Measurements from ENCODE around the gene CCDC175.

CCDC175 gene

DNA sequence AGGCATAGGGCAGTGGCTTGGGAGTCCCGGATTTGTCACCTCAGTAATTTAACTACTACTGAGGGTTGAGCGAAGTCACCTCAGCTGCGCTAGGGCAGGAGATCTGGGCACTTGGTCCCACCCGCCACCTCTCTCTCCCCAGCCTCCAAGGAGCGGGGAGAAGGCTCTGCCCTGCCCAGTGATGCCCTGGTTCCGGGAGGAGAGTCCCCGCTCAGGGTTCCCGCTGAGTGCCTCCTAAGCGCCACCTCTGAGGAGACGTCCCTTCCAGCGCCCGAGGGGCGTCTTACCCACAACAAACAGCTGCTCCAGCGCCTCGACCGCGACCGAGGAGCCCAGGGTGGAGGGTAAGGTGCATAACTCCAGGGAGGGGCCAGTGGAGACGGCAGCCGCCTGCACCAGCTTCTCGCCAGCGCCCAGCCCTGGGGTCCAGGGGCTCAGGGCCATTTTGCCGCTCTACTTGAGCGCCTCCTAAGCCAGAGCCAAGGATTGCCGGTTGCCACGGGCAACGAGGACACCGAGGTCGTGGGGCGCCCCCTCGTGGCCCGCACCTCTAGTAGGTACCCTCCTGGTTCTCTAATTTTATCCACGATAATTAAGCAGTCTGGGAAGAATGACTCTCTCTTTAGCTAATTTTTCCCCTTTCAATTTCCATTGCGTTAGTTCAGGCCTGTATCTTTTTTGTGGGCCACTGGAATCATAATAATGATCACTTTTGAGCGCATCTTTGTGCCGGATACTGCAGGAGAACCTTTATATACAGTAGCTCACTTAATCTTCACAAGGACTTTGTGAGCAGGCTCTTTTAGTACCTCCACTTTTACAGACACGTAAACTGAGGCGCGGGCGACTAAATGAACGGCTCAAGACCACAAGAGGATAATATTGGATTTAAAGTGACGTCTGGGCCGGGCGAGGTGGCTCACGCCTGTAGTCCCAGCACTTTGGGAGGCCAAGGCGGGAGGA is at the start of gene CCDC175:
CCDC175 (minus strand) TSS at position 481 of the 963 bp plus-strand sequence; CDS start at position 444, 37 bp downstream.
- ATAC-seq = peak; percentile 90
- H3K9me3 Mint-ChIP-seq = no peaks in the 10 kb centered on the region
- H3K36me3 Mint-ChIP-seq = no peaks in the 10 kb centered on the region
- peak within 1 kb of the TSS; percentile 77 for H3K4me3 Mint-ChIP-seq
- H3K27ac Mint-ChIP-seq = peak within 1 kb of the TSS; percentile 44
- no peaks in the 10 kb centered on the region for H3K27me3 Mint-ChIP-seq
- H3K4me1 Mint-ChIP-seq = peaks cover 14% of the 10 kb centered on the region

DNA sequence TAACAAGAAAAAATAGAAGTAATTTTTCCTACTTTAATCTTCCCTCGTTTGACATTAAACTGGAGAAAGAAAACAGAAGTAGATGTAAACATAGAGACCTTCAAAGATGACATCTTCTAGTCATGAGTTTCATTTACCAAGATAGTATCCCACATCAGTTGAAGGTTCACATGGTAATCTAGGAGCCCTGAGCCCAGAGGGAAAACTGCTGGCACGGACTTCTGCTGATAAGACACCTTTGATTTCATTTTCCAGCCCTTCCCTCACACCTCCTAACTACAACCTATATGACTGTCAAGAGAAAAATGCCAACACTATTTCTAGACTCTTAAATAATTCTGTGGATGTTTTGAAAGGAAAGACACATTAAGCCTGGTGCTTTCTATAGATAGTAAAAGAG is 46.0 kb upstream of the CCDC175 start:
- no peaks in the 10 kb centered on the region for H3K9me3 Mint-ChIP-seq
- no peaks in the 10 kb centered on the region for H3K36me3 Mint-ChIP-seq
- no peaks in the 10 kb centered on the region for H3K4me1 Mint-ChIP-seq
- H3K27ac Mint-ChIP-seq = no peak overlapping the region
- peaks cover 30% of the 10 kb centered on the region for H3K27me3 Mint-ChIP-seq
- ATAC-seq = no peak
- H3K4me3 Mint-ChIP-seq = no peak overlapping the region

DNA sequence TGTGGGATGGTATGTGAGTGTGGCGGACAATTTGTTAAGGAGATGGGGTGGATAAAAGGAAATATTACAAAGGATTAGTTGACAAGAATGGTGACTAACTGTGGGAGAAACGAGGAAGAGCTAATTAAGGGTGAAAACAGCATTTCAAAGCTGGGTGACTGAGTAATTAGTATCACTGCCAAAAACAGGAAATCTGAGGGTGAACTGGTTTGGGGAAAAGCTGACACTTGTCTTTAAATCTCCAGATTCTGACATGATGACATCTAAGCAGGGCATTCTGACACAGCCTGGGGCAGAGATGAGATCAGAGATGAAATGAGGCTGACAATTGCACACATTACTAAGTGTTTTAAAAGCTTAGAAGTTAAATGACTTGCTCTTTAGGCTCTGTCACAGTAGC is 42.4 kb upstream of the CCDC175 start:
- ATAC-seq = no peak
- Mint-ChIP-seq H3K4me1 (no peaks in the 10 kb centered on the region), H3K9me3 (no peaks in the 10 kb centered on the region), H3K36me3 (no peaks in the 10 kb centered on the region), H3K4me3 (no peak overlapping the region), H3K27ac (no peak overlapping the region), H3K27me3 (peaks cover 19% of the 10 kb centered on the region)

DNA sequence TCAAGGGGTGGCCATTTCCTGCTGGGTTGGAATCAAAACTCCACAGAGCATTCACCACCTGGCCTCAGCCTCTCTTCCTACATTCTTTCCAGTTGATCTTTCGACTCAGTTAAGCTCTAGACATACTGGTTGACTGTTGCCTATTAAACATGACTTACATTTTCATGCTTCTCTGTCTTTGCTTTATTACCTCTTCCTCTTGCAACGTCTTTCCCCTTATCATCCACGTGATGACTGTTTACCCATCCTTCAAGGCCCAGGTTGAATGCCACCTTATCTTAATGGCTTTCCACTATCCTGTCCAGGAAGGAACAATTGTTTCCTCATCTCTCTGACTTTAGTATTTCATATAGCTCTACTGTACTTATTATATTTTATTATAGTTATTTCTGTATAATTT is 24.4 kb upstream of the CCDC175 start:
- H3K36me3 Mint-ChIP-seq = no peaks in the 10 kb centered on the region
- peaks cover 19% of the 10 kb centered on the region for H3K27me3 Mint-ChIP-seq
- H3K4me1 Mint-ChIP-seq = no peaks in the 10 kb centered on the region
- no peak for ATAC-seq
- no peak overlapping the region for H3K27ac Mint-ChIP-seq
- H3K4me3 Mint-ChIP-seq = no peak overlapping the region
- H3K9me3 Mint-ChIP-seq = no peaks in the 10 kb centered on the region

DNA sequence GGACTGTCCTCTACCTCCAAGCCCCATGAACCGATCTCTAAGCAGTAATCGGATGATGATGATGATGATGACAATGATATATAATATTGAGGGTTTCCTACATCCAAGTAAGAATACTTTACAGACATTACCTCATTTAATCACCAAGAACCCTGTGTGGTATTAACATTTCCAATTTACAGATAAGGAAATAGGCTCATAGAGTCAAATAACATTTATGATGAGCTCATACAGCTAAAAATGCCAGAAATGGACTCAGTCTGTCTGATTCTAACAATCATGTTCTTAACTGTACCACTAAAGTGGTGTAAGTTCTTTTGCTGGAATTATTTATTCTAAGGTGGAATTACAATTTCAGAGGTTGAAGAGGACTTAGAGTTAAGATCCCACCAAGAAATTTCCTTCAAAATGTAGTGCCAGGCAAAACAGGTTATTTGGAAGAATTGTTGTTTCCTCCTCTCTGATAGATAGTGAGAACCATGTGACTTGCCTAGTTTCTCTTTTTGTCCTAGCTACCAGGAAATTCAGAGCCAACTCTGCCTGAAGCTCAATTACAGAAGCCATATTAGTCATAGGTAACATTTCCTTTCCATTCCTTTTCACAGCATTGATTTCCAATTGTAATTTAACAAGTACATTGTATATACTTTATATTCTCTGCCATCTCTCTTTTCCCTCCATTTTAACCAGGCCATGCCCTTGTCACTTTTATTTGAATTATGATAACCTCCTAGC is 23.8 kb upstream of the CCDC175 start:
- H3K27ac Mint-ChIP-seq = no peak overlapping the region
- no peaks in the 10 kb centered on the region for H3K36me3 Mint-ChIP-seq
- no peak overlapping the region for H3K4me3 Mint-ChIP-seq
- peaks cover 19% of the 10 kb centered on the region for H3K27me3 Mint-ChIP-seq
- no peak for ATAC-seq
- H3K4me1 Mint-ChIP-seq = no peaks in the 10 kb centered on the region
- no peaks in the 10 kb centered on the region for H3K9me3 Mint-ChIP-seq

DNA sequence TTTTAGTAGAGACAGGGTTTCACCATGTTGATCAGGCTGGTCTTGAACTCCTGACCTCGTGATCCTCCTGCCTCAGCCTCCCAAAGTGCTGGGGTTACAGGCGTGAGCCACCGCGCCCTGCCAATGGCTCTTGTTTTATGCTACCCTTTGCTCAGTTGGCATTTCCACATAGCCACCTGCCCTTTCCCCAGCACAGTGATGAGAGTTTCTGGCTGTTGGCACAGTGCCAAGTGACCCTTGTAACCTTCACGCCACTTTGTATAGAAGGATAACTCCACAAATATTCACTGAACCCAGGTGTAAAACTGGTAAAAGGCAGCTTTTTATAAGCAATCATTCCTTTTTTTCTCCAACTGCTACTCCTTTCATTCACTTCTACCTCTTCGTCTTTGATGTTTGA is 18.5 kb upstream of the CCDC175 start:
- Mint-ChIP-seq H3K4me3 (no peak overlapping the region), H3K36me3 (no peaks in the 10 kb centered on the region), H3K27me3 (peaks cover 19% of the 10 kb centered on the region)

DNA sequence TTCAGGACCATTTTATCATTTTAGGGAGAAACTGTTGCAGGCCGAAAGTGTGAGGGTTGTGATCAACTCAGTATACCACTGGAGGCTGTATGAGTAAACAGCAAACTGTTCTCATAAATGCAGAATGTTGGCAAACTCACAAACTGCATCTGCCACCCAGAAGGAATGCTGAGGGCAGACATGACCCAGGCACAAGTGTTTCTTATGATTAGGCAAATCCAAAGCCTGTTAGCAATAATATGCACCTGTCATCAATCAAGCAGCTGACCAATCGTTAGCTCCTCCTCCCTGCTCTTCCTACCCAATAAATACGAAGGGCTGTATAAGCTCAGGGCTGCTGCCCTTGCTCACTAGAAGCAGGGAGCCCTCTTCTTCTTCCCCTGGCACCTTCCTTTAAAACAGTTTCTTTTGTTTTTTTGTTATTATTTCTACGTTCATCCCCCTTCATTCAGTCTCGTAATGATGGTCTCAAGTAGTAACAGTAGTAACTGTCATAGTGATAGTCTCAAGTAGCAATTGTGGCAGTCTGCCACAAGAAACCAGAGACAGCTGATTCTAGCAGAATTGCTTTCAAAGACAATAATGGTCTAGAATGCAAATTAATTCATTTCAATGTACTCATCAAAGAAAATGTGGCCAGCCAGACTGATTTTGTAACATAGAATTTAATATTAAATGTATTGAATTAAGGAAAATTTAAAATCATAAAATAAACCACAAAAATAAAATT is 15.2 kb upstream of the CCDC175 start:
- H3K36me3 Mint-ChIP-seq = no peaks in the 10 kb centered on the region
- H3K27ac Mint-ChIP-seq = no peak overlapping the region
- H3K4me1 Mint-ChIP-seq = no peaks in the 10 kb centered on the region
- peaks cover 4% of the 10 kb centered on the region for H3K27me3 Mint-ChIP-seq
- H3K9me3 Mint-ChIP-seq = peaks cover 3% of the 10 kb centered on the region
- H3K4me3 Mint-ChIP-seq = no peak overlapping the region
- no peak for ATAC-seq

More for the DNA sequence above, 18.5 kb upstream of the CCDC175 start:
- no peak for ATAC-seq
- Mint-ChIP-seq H3K27ac (no peak overlapping the region), H3K9me3 (peaks cover 3% of the 10 kb centered on the region), H3K4me1 (no peaks in the 10 kb centered on the region)

DNA sequence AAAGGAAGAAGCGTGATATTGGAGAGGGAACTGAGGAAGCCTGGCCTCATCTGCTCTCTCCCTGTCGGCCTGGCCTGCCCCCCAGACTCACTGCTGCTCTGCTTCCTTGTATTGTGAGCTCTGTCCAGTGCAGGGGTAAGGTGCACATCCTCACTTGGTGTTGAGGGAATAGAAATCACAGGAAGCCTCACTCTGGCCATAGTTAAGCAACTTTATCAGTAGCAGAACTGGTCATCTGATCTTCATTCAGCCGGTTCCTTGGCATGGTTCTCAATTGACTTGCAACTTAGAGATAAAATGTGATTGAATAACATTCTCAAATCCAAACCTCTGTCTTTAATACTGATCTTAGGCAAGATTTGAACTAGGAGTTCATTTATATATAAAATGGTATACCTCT is 11.5 kb upstream of the CCDC175 start:
- Mint-ChIP-seq H3K27ac (no peak overlapping the region), H3K4me1 (peaks cover 6% of the 10 kb centered on the region), H3K27me3 (no peaks in the 10 kb centered on the region)

DNA sequence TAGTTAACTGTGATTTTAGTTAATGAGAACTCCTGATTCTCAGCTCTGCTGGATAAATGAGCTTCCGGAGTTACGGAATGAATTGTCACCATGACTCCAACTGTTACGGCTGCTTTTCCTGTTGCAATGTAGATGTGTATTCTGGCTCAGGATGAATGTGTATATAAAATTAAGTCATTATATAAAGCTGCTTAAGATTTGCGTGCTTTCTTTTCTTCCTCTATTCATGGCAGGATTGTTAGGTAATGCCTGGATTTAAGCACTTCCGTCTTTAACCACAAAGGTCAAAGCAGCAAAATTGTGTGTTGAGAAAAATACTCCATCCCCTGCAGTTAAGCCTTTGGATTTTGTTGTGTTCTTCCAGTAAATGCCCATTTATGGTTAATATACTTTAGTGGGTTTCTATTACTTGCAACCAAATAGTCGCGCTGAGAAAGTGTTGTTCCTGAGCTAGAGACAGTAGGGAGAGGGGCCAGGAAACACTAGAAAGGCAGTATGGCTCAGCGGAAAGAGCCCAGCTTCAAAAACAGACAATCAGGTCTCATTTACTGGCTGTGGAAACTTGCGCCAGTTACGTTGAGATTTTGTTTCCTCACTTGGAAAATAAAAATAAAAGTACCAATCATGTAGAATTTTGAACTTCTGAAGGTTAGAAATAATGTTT is 9.4 kb upstream of the CCDC175 start:
- H3K4me1 Mint-ChIP-seq = peaks cover 6% of the 10 kb centered on the region
- no peaks in the 10 kb centered on the region for H3K36me3 Mint-ChIP-seq
- H3K27ac Mint-ChIP-seq = no peak overlapping the region
- ATAC-seq = no peak
- peak overlapping the region; percentile 66 for H3K4me3 Mint-ChIP-seq
- no peaks in the 10 kb centered on the region for H3K9me3 Mint-ChIP-seq
- H3K27me3 Mint-ChIP-seq = no peaks in the 10 kb centered on the region

More for the DNA sequence above, 11.5 kb upstream of the CCDC175 start:
- Mint-ChIP-seq H3K4me3 (no peak overlapping the region), H3K9me3 (peaks cover 3% of the 10 kb centered on the region), H3K36me3 (no peaks in the 10 kb centered on the region)
- no peak for ATAC-seq

DNA sequence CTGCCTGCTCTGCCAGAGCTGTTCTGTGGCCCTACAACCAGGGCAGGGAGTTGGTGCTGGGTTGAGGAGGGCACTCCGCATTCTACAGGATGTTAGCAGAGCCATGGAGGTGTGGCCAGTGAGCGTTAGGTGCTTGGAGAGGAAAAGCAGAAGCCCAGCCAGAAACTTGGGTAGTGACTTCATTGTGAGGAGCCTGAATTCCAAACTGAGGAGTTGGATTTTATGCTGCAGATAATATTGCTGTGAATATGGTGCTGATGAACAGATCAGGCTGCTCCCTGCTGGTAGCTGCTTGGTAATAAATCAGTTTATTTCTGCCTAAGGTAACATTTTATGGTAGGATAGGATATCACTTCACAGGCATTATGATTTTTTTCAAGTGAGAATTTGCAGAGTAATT is 7.1 kb upstream of the CCDC175 start:
- H3K27ac Mint-ChIP-seq = no peak overlapping the region
- H3K4me3 Mint-ChIP-seq = no peak overlapping the region
- no peaks in the 10 kb centered on the region for H3K9me3 Mint-ChIP-seq
- no peaks in the 10 kb centered on the region for H3K27me3 Mint-ChIP-seq
- no peak for ATAC-seq
- no peaks in the 10 kb centered on the region for H3K36me3 Mint-ChIP-seq
- H3K4me1 Mint-ChIP-seq = peaks cover 6% of the 10 kb centered on the region

DNA sequence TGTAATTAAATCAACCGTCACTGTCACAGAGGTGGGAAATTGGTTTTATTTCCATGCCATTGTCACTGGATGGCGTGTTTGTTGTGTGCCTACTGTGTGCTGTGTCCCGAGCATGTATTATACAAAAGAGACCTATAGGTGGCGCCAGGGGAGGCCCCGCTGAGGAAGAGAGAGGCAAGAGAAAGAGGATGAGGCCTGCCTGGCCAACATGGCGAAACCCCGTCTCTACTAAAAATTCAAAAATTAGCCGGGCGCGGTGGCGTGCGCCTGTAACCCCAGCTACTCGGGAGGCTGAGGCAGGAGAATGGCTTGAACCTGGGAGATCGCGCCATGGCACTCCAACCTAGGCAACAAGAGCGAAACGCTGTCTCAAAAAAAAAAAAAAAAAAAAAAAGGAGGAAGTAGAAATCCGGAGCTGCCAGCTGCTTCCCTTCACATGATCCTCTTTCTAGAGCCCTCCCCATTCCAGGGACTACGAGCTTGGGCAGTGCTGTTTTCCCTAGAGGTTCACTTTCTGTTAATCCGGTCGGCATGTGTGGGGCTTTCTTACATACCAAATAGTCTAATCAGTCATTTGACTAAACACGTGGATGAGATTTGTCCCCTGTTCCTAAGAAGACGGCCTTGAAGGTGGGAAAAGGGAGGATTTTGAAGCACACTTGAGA is 6.4 kb upstream of the CCDC175 start:
- no peaks in the 10 kb centered on the region for H3K36me3 Mint-ChIP-seq
- H3K27ac Mint-ChIP-seq = no peak overlapping the region
- H3K4me3 Mint-ChIP-seq = no peak overlapping the region
- no peak for ATAC-seq
- no peaks in the 10 kb centered on the region for H3K27me3 Mint-ChIP-seq
- no peaks in the 10 kb centered on the region for H3K9me3 Mint-ChIP-seq
- peaks cover 6% of the 10 kb centered on the region for H3K4me1 Mint-ChIP-seq

DNA sequence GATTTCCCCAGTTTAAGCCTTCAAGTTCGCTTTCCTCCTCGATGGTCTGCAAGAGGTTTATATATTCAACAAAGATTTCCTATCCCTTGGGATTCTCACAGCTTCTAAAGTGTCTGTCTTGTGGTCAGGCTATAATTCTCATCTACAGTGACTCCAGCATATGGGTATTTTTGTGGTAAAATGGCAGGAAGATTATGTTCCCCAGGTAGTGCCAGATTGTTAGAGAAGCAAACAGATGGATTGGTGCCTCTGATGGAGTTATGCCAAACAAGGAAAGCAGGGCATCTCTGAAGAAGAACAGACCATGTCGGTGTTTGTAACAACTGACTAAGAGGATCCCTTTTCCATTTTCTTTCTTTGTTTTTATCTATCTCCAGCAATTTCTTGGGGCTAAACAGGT is 5.5 kb upstream of the CCDC175 start:
- no peak overlapping the region for H3K4me3 Mint-ChIP-seq
- H3K27ac Mint-ChIP-seq = no peak overlapping the region
- no peaks in the 10 kb centered on the region for H3K36me3 Mint-ChIP-seq
- H3K9me3 Mint-ChIP-seq = no peaks in the 10 kb centered on the region
- no peaks in the 10 kb centered on the region for H3K27me3 Mint-ChIP-seq
- ATAC-seq = no peak
- H3K4me1 Mint-ChIP-seq = peaks cover 6% of the 10 kb centered on the region

DNA sequence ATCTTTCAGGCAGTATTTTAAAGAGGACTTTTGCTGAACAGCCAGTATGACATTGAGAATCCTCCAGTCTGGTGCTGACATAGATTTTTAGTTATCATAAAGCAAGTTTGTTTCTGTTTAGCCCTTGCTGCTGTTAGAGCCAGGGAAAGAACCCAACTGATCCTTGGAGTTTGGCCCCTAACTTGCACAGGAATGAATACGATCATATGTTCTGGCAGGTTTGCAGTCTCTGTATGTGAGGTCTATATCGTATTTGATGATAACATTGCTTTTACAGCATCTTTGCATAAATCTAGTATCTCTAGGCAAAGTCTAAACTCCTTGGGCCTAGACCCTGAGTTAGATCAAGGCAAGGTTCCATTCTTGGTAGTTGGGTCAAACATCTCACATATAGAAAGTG is 4.3 kb upstream of the CCDC175 start:
- no peaks in the 10 kb centered on the region for H3K36me3 Mint-ChIP-seq
- H3K27ac Mint-ChIP-seq = no peak overlapping the region
- ATAC-seq = no peak
- peaks cover 14% of the 10 kb centered on the region for H3K4me1 Mint-ChIP-seq
- H3K27me3 Mint-ChIP-seq = no peaks in the 10 kb centered on the region
- no peak overlapping the region for H3K4me3 Mint-ChIP-seq
- no peaks in the 10 kb centered on the region for H3K9me3 Mint-ChIP-seq

DNA sequence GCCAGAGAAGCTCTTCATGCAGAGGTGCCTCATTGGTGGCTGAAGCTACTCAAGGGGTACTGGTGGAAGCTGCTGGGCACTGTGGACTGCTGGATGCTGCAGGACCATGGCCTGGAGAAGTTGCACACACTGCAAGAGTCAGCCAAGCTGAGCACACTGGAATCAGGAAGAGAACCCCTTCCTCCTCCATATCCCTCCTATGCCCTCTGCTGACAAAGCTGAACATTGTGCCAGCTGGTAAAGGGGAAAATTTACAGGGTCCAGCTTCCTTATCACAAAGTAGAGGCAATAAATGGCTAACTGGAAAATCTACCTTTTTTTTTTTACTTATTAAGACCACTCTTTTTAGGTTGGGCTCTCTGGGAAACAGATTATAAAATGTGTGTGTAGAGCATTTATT is 6.5 kb downstream of the CCDC175 start:
- H3K4me1 Mint-ChIP-seq = no peaks in the 10 kb centered on the region
- no peaks in the 10 kb centered on the region for H3K9me3 Mint-ChIP-seq
- no peak overlapping the region for H3K27ac Mint-ChIP-seq
- H3K36me3 Mint-ChIP-seq = no peaks in the 10 kb centered on the region
- ATAC-seq = no peak
- H3K27me3 Mint-ChIP-seq = peaks cover 15% of the 10 kb centered on the region
- H3K4me3 Mint-ChIP-seq = no peak overlapping the region

All from stimulated activated memory B cell treated with anti-CD40 and anti-IgM and Interleukin-4, amounts not matched to agents 10 μg/mL and 1 μg/mL and 100 μg/mL, for 72 hours (primary cell).